Vagina (tissue), 2 donors: ENCODE data around the gene WAC.

ENCODE experiments used
- POLR2A ChIP-seq, 2 donors: fragments of 450-650 bp; IDR thresholded peaks; one replicate each; pipeline ENCODE4 v1.6.1; 2017; ENCODE audit warnings: antibody characterized with exemption in 2 of 2, mild to moderate bottlenecking in 2 of 2, moderate library complexity in 2 of 2
- TF ChIP-seq, protein P1 (sequence below), 3 experiments: fragments of 450-650 bp in 2 of 3; fragments of 200-600 bp in 1 of 3; sonication (generic) in 1 of 3; IDR thresholded peaks; one replicate each; pipeline ENCODE4 v1.5.1; 2017 to 2019; ENCODE audit warnings: antibody characterized with exemption in 3 of 3, mild to moderate bottlenecking in 2 of 3, moderate library complexity in 2 of 3

DNA sequence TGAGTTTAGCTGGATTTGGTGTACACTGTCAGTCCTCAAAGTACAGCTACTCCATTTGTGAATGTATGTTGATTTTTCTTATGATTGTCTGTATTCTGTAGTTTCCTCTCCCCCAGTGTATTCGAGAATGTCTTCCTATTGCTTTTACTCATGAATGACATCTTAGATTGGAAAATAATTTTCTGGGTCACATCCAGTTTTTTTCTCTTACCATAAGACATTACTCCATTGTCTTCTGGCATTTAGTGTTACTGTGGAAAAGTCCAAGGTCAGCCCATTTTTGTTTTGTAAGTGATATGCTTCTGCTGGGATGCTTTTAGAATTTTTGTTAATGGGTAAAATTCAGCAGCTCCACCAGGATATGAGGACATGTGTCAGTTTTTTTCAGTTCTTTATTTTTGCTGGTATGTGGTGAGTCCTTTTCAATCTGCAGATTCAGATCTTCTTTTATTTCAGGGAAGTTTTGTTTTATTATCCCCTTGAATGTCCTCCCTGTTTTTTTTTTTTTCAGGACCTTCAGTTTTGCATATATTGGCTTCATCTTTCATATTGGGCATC is 33.6 kb downstream of the WAC start:
- TF ChIP-seq, protein P1, sequence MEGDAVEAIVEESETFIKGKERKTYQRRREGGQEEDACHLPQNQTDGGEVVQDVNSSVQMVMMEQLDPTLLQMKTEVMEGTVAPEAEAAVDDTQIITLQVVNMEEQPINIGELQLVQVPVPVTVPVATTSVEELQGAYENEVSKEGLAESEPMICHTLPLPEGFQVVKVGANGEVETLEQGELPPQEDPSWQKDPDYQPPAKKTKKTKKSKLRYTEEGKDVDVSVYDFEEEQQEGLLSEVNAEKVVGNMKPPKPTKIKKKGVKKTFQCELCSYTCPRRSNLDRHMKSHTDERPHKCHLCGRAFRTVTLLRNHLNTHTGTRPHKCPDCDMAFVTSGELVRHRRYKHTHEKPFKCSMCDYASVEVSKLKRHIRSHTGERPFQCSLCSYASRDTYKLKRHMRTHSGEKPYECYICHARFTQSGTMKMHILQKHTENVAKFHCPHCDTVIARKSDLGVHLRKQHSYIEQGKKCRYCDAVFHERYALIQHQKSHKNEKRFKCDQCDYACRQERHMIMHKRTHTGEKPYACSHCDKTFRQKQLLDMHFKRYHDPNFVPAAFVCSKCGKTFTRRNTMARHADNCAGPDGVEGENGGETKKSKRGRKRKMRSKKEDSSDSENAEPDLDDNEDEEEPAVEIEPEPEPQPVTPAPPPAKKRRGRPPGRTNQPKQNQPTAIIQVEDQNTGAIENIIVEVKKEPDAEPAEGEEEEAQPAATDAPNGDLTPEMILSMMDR (IDR thresholded peaks at IDR 0.05): no peak
- no peak for TF ChIP-seq POLR2A (IDR thresholded peaks at IDR 0.05)
